ENCODE measurements around the gene CHCHD6.

The CHCHD6 gene

DNA sequence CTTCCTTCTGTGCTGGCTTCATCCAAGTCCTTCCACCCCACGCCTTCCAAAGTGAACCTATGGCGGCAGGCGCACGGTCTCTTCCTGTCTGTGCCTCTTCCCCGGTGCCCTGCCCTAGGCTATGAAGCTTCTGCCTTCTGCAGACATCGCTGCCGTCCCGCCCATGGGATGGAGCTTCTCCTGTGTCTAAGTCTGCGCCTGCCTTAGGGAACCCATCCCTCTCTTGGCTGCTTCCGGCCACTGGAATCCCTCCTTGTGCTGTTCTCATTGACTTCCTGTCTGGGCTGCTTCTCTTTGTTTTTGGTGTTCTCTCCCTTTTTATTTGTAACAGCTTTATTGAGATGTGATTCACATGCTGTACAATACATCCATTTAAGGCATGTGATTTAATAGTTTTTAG, 17.2 kb downstream of the CHCHD6 start:
- no peak overlapping the region for H3K4me3 ChIP-seq (ENCODE audit: insufficient read depth, low read depth, low read length)
- 94 to 95% methylated on average over 10 of the region's 10 CpGs for WGBS, 2 experiments

DNA sequence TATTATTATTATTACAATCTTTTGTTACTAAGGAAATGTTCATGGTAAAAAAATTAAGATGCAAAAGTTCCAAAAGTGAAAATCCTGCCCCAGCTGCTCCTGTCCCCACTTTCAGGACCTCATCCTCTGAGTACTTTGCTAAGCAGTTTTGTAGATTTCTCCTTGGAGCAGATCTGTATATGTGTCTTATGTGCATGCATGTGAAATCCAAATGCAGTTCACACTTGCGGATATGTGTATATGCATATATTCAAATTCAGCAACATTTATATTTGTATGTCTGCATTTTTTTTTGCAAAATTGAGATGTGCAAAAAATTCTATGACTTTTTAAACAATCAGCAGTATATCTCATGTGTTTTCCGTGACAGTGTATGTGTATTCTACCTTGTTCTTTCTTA, 19.2 kb downstream of the CHCHD6 start:
- H3K4me3 ChIP-seq (ENCODE audit: insufficient read depth, low read depth, low read length): no peak overlapping the region
- no peaks in the 10 kb centered on the region for H3K36me3 ChIP-seq (ENCODE audit: control insufficient read depth, insufficient read depth, low read length)
- no peak overlapping the region for H3K27ac ChIP-seq (ENCODE audit: insufficient read depth, low read depth, low read length, poor library complexity, severe bottlenecking)
- no peaks in the 10 kb centered on the region for H3K9me3 ChIP-seq (ENCODE audit: control insufficient read depth, low read length)
- no peaks in the 10 kb centered on the region for H3K4me1 ChIP-seq (ENCODE audit: control insufficient read depth, insufficient read depth, low read length)
- WGBS, 2 experiments: 92 to 100% methylated on average over 1 to 2 of the region's 2 CpGs
- no peaks in the 10 kb centered on the region for H3K27me3 ChIP-seq (ENCODE audit: control insufficient read depth, insufficient read depth, low read length, poor library complexity, severe bottlenecking)

More for the DNA sequence above, 17.2 kb downstream of the CHCHD6 start:
- H3K36me3 ChIP-seq (ENCODE audit: control insufficient read depth, insufficient read depth, low read length): no peaks in the 10 kb centered on the region
- H3K4me1 ChIP-seq (ENCODE audit: control insufficient read depth, insufficient read depth, low read length): no peaks in the 10 kb centered on the region
- no peaks in the 10 kb centered on the region for H3K9me3 ChIP-seq (ENCODE audit: control insufficient read depth, low read length)
- no peak overlapping the region for H3K27ac ChIP-seq (ENCODE audit: insufficient read depth, low read depth, low read length, poor library complexity, severe bottlenecking)
- no peaks in the 10 kb centered on the region for H3K27me3 ChIP-seq (ENCODE audit: control insufficient read depth, insufficient read depth, low read length, poor library complexity, severe bottlenecking)

DNA sequence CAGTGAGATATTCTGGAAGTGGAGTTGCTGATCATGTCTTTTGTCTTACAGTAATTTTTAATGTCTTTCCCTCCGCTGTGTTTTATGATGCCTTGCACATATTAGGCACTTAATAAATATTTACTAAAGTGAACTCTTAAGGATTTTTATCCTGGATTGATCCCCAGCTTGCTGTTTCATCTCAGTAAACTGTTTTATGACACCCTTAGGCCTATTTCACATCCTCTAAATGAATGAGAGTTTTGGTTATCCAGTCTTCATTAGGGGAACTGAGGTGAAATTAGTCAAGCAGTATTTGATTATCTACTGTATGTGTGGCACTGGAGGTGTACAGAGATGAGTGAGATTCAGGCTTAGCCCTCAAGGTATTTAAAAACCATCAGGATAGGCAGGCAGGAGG, 19.8 kb downstream of the CHCHD6 start:
- Histone ChIP-seq H3K4me3 (ENCODE audit: insufficient read depth, low read depth, low read length) (no peak overlapping the region), H3K27me3 (ENCODE audit: control insufficient read depth, insufficient read depth, low read length, poor library complexity, severe bottlenecking) (no peaks in the 10 kb centered on the region), H3K36me3 (ENCODE audit: control insufficient read depth, insufficient read depth, low read length) (no peaks in the 10 kb centered on the region), H3K9me3 (ENCODE audit: control insufficient read depth, low read length) (no peaks in the 10 kb centered on the region), H3K27ac (ENCODE audit: insufficient read depth, low read depth, low read length, poor library complexity, severe bottlenecking) (no peak overlapping the region), H3K4me1 (ENCODE audit: control insufficient read depth, insufficient read depth, low read length) (no peaks in the 10 kb centered on the region)
- WGBS, 2 experiments: 100% methylated on average over 1 of the region's 1 CpG; no CpG with 5 or more reads in 1 of the 2 experiments

DNA sequence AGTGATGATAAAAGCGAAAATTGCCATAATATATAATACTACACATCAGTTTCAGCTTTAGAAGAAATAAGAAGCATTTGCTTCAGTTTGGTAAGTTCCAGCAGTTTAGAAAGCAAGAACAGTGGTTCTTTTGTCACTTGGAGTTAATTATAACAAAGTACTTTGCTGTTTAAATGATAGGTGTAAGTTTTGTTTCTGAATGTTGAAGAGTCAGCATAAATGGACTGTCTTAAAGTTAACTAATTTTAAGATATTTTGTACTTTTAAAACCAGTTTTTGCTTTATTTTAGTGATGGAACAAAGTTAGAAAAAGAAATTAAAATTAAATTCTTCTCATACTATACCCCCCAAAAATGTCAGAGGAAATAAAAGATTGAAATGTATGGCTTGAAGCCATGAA, 24.6 kb downstream of the CHCHD6 start:
- 89% methylated on average over 1 of the region's 1 CpG; no CpG with 5 or more reads in 1 of the 2 experiments for WGBS, 2 experiments
- no peaks in the 10 kb centered on the region for H3K4me1 ChIP-seq (ENCODE audit: control insufficient read depth, insufficient read depth, low read length)
- no peaks in the 10 kb centered on the region for H3K9me3 ChIP-seq (ENCODE audit: control insufficient read depth, low read length)
- no peak overlapping the region for H3K27ac ChIP-seq (ENCODE audit: insufficient read depth, low read depth, low read length, poor library complexity, severe bottlenecking)
- H3K4me3 ChIP-seq (ENCODE audit: insufficient read depth, low read depth, low read length): no peak overlapping the region
- H3K27me3 ChIP-seq (ENCODE audit: control insufficient read depth, insufficient read depth, low read length, poor library complexity, severe bottlenecking): no peaks in the 10 kb centered on the region
- peaks cover 2% of the 10 kb centered on the region for H3K36me3 ChIP-seq (ENCODE audit: control insufficient read depth, insufficient read depth, low read length)

DNA sequence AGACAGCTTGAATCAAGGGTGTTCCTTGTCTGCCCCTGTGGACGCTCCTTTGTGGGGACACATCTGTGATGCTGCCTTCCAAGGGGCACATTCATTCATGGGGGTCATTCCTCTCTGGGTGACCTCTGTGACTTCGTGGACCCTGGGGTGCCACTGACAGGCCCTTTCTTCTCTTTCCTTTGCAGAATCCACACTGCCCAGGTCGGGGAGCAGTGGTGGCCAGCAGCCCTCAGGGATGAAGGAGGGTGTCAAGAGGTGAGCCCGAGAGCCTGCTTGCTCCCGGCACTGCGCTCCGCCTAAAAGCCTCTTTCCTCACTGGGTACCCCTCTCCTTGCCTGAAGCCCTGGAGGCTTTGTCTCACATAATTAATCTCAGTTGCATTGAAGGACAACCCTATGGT, 26.3 kb downstream of the CHCHD6 start:
- Histone ChIP-seq H3K9me3 (ENCODE audit: control insufficient read depth, low read length) (no peaks in the 10 kb centered on the region), H3K4me1 (ENCODE audit: control insufficient read depth, insufficient read depth, low read length) (no peaks in the 10 kb centered on the region), H3K27ac (ENCODE audit: insufficient read depth, low read depth, low read length, poor library complexity, severe bottlenecking) (no peak overlapping the region), H3K4me3 (ENCODE audit: insufficient read depth, low read depth, low read length) (no peak overlapping the region), H3K36me3 (ENCODE audit: control insufficient read depth, insufficient read depth, low read length) (peaks cover 2% of the 10 kb centered on the region), H3K27me3 (ENCODE audit: control insufficient read depth, insufficient read depth, low read length, poor library complexity, severe bottlenecking) (no peaks in the 10 kb centered on the region)
- WGBS, 2 experiments: 89 to 93% methylated on average over 7 of the region's 7 CpGs

DNA sequence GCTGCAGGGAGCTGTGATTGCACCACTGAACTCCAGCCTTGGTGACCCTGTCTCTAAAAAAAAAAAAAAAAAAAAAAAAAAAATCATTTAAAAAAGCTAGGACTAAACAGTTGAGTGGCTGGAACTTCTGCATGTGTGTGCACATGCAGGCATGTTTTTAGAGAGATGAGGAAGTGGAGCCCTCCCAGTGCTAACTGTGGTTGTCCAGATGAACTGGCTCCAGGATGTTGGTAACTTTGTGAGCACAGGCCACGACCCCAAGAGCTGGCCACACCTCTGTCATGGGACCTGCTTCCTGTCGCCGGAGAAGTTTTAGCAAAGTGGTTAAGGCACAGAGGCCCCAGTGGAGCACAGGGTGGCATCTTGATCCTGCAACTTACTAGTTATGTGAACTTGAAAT, 27.0 kb downstream of the CHCHD6 start:
- Histone ChIP-seq H3K4me1 (ENCODE audit: control insufficient read depth, insufficient read depth, low read length) (no peaks in the 10 kb centered on the region), H3K4me3 (ENCODE audit: insufficient read depth, low read depth, low read length) (no peak overlapping the region), H3K27me3 (ENCODE audit: control insufficient read depth, insufficient read depth, low read length, poor library complexity, severe bottlenecking) (no peaks in the 10 kb centered on the region), H3K27ac (ENCODE audit: insufficient read depth, low read depth, low read length, poor library complexity, severe bottlenecking) (no peak overlapping the region), H3K36me3 (ENCODE audit: control insufficient read depth, insufficient read depth, low read length) (peaks cover 2% of the 10 kb centered on the region), H3K9me3 (ENCODE audit: control insufficient read depth, low read length) (no peaks in the 10 kb centered on the region)
- 87 to 91% methylated on average over 3 of the region's 3 CpGs for WGBS, 2 experiments

DNA sequence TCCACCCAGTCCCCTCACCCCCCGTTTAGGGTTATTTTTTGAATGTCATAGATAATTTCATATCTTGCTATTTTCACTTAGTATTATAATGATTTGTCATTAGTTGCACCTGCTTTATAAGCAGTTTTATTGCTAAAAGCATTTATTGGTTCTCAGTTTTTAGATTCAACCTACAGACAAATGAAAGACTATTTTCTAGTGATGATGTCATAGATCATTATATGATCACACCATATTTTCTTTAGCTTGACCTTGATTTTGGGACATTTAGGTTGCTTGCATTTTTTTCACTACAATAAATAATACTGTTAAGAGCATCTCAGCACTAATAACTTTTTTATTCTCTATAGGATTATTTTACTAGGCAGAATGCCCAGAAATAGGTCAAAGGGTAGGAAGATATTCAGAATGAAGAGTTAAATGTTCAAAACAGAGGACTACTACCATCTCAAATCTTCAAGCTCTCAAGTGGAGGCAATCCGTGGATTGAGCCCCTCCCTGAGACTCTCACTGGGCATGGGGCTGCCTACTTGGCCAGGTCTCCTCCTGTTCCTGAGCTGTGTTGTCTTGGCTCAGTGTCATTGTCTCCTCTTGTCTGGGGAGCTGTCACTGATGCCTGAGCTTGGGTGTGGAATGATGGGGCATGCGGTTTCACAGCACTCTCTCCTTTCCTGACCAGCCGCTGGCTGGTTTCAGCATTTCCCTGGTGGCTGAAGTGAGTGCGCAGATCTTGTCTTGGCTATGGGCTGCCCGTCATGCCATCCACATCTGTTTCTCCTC, 28.4 kb downstream of the CHCHD6 start:
- no peaks in the 10 kb centered on the region for H3K27me3 ChIP-seq (ENCODE audit: control insufficient read depth, insufficient read depth, low read length, poor library complexity, severe bottlenecking)
- H3K27ac ChIP-seq (ENCODE audit: insufficient read depth, low read depth, low read length, poor library complexity, severe bottlenecking): no peak overlapping the region
- peaks cover 3% of the 10 kb centered on the region for H3K36me3 ChIP-seq (ENCODE audit: control insufficient read depth, insufficient read depth, low read length)
- H3K9me3 ChIP-seq (ENCODE audit: control insufficient read depth, low read length): no peaks in the 10 kb centered on the region
- 94 to 95% methylated on average over 5 of the region's 6 CpGs for WGBS, 2 experiments
- H3K4me1 ChIP-seq (ENCODE audit: control insufficient read depth, insufficient read depth, low read length): no peaks in the 10 kb centered on the region
- H3K4me3 ChIP-seq (ENCODE audit: insufficient read depth, low read depth, low read length): no peak overlapping the region

DNA sequence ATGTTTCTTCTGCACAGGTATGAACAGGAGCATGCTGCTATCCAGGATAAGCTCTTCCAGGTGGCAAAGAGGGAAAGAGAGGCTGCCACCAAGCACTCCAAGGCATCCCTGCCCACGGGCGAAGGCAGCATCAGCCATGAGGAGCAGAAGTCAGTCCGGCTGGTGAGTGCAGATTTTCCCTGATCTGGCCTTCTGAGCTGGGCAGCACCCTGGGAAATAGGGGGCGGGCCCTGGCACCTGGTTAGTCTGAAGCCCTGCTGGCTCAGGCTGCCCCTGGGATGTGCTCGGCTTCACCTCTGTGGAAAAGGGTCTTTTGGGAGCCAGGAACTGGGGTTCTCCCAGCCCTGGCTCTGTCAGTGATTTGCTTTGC, 29.0 kb downstream of the CHCHD6 start:
- Histone ChIP-seq H3K27me3 (ENCODE audit: control insufficient read depth, insufficient read depth, low read length, poor library complexity, severe bottlenecking) (no peaks in the 10 kb centered on the region), H3K4me3 (ENCODE audit: insufficient read depth, low read depth, low read length) (no peak overlapping the region), H3K36me3 (ENCODE audit: control insufficient read depth, insufficient read depth, low read length) (peaks cover 6% of the 10 kb centered on the region), H3K4me1 (ENCODE audit: control insufficient read depth, insufficient read depth, low read length) (no peaks in the 10 kb centered on the region), H3K27ac (ENCODE audit: insufficient read depth, low read depth, low read length, poor library complexity, severe bottlenecking) (no peak overlapping the region), H3K9me3 (ENCODE audit: control insufficient read depth, low read length) (no peaks in the 10 kb centered on the region)
- WGBS, 2 experiments: 90 to 95% methylated on average over 5 of the region's 5 CpGs

DNA sequence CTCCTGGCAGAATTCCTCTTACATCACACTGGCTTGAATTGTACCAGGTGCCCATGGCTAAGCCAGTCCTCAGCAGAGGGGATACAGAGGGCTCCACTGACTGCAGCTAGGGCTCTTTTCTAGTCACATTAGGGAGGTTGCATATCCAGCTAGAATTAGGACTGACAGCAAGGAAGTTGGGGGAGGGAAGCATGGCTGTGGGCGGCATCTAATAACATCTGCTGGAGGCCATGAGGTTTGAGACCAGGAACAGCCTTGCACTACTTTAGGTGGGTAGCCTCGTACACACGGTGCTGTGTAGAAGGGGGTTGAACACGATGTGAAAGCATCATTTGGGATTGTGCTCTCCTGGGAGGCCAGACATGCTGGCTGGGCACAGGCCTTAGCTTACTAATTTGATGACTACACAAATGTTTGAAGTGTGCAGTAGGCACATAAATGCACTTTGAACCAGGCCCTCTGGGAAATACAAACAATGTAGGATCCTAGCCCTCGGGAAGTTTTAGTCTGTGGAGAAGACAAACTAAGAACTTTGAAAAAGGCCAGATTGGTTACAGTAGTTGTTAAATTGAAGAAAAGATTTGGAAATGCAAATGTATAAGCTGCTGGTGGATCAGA, 30.2 kb downstream of the CHCHD6 start:
- H3K9me3 ChIP-seq (ENCODE audit: control insufficient read depth, low read length): no peaks in the 10 kb centered on the region
- H3K27me3 ChIP-seq (ENCODE audit: control insufficient read depth, insufficient read depth, low read length, poor library complexity, severe bottlenecking): no peaks in the 10 kb centered on the region
- H3K4me3 ChIP-seq (ENCODE audit: insufficient read depth, low read depth, low read length): no peak overlapping the region
- H3K36me3 ChIP-seq (ENCODE audit: control insufficient read depth, insufficient read depth, low read length): peaks cover 6% of the 10 kb centered on the region
- H3K27ac ChIP-seq (ENCODE audit: insufficient read depth, low read depth, low read length, poor library complexity, severe bottlenecking): no peak overlapping the region
- 94 to 95% methylated on average over 5 of the region's 5 CpGs for WGBS, 2 experiments
- H3K4me1 ChIP-seq (ENCODE audit: control insufficient read depth, insufficient read depth, low read length): no peaks in the 10 kb centered on the region

DNA sequence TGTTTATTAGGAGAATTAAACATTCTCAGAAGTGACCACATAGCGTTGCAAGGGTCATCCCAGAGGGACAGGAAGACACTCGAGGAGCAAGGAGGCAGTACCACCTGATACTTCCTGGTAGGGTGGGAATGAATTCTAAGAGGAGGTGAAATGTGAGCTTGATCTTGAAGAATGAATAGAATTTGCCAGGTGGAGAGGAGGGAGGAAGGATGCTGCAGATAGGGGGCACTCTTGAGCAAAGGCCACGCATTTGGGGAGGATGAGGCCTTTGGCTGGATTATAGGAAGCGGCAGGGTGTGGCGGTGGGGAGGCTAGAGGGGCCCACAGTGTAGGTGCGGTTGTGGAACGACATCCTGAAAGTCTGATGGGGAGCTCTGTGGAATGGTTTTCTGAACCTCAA, 33.5 kb downstream of the CHCHD6 start:
- Histone ChIP-seq H3K36me3 (ENCODE audit: control insufficient read depth, insufficient read depth, low read length) (peaks cover 6% of the 10 kb centered on the region), H3K27me3 (ENCODE audit: control insufficient read depth, insufficient read depth, low read length, poor library complexity, severe bottlenecking) (no peaks in the 10 kb centered on the region), H3K4me3 (ENCODE audit: insufficient read depth, low read depth, low read length) (no peak overlapping the region), H3K4me1 (ENCODE audit: control insufficient read depth, insufficient read depth, low read length) (no peaks in the 10 kb centered on the region), H3K9me3 (ENCODE audit: control insufficient read depth, low read length) (no peaks in the 10 kb centered on the region), H3K27ac (ENCODE audit: insufficient read depth, low read depth, low read length, poor library complexity, severe bottlenecking) (no peak overlapping the region)
- 91 to 93% methylated on average over 7 of the region's 7 CpGs for WGBS, 2 experiments

All from ectodermal cell (in vitro differentiated cells).